Smooth muscle cell (in vitro differentiated cells): ENCODE results near the gene OR52E1. TPM values are rescaled to one million over a fixed set of nuclear protein-coding genes. Genes with fewer than 3 reads are reported as not detected.

Experiments
- DNase-seq: peaks from one replicate; lab custom pipeline; 2025; ENCODE audit not compliant: unreplicated experiment; lab: John Stamatoyannopoulos, UW
- H2AFZ ChIP-seq: fragments of 200-600 bp; sonication (generic); 2 replicates; pipeline ENCODE4 v1.6.0; 2016; ENCODE audit warnings: antibody characterized with exemption, low read depth, mild to moderate bottlenecking
- H3F3A ChIP-seq: fragments of 200-600 bp; sonication (generic); 2 replicates; pipeline ENCODE4 v1.6.0; 2017; ENCODE audit warnings: antibody characterized with exemption, low read depth
- H3K27ac ChIP-seq: fragments of 200-600 bp; sonication (generic); 2 replicates; pipeline ENCODE4 v1.5.1; 2016; ENCODE audit warnings: low read depth, mild to moderate bottlenecking
- H3K27me3 ChIP-seq: fragments of 200-600 bp; sonication (generic); 2 replicates; pipeline ENCODE4 v1.6.1; 2016; ENCODE audit warnings: low read depth, mild to moderate bottlenecking
- H3K36me3 ChIP-seq: fragments of 200-600 bp; sonication (generic); 2 replicates; pipeline ENCODE4 v1.5.1; 2016; ENCODE audit warnings: low read depth
- H3K4me1 ChIP-seq: fragments of 200-600 bp; sonication (generic); 2 replicates; pipeline ENCODE4 v1.5.1; 2016; ENCODE audit warnings: low read depth
- H3K4me2 ChIP-seq: fragments of 200-600 bp; sonication (generic); 2 replicates; pipeline ENCODE4 v1.6.0; 2016; ENCODE audit warnings: mild to moderate bottlenecking
- H3K4me3 ChIP-seq: fragments of 200-600 bp; sonication (generic); 2 replicates; pipeline ENCODE4 v1.5.1; 2016; ENCODE audit warnings: mild to moderate bottlenecking
- H3K79me2 ChIP-seq: fragments of 200-600 bp; sonication (generic); 2 replicates; pipeline ENCODE4 v1.6.0; 2016; ENCODE audit warnings: low read depth, mild to moderate bottlenecking
- H3K9ac ChIP-seq: fragments of 200-600 bp; sonication (generic); 2 replicates; pipeline ENCODE4 v1.6.0; 2016; ENCODE audit warnings: low read depth
- H3K9me3 ChIP-seq: fragments of 200-600 bp; sonication (generic); replicated peaks from 2 replicates; pipeline ENCODE4 v1.5.1; 2016; ENCODE audit warnings: low read depth
- H4K20me1 ChIP-seq: fragments of 200-600 bp; sonication (generic); 2 replicates; pipeline ENCODE4 v1.6.0; 2016; ENCODE audit warnings: low read depth
- WGBS: methylation state at CpG from one replicate; pipeline ENCODE4 v1.1.7; 2016; ENCODE audit warnings: low lambda C conversion rate; 5-methylcytosine and 5-hydroxymethylcytosine counted together
- polyA plus RNA-seq: library from polyadenylated mRNA; unstranded; fragments of >200 nt; fragmentation: Nextera tagmentation; extraction: Ambion mirVana; gene quantifications from 2 replicates; pipeline ENCODE4 v1.2.1, GENCODE V29; 2016
- total RNA-seq: library from RNA; depleted of rRNA; stranded (reverse); fragments of >200 nt; gene quantifications from 2 replicates; pipeline ENCODE4 v1.2.3, GENCODE V29; 2014
- TF ChIP-seq, protein P1 (sequence below): fragments of 200-600 bp; sonication (generic); IDR thresholded peaks from 2 replicates; pipeline ENCODE4 v1.5.1; 2017; ENCODE audit warnings: borderline replicate concordance, mild to moderate bottlenecking, antibody characterized with exemption; ENCODE audit not compliant: insufficient read depth, poor library complexity, severe bottlenecking

Gene OR52E1
- total and polyA plus RNA-seq, 2 experiments from 2014 or later, result not detected

DNA sequence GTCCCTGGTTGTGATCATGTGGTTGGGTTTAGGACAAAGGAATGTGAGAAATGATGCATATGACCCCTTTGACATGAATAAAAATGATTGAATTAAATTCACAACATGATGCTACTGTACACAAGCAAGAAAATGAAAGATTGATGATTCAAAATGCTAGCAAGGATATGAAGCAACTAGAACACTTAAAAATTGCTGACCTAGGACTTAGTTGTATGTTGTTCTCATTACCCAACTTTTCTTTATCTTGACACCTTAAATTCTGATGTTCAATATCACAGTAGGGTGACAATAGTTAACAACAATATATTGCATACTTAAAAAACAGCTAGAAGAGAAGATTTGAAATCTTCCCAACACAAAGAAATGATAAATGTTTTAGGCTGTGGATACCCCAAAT is 48.2 kb downstream of the OR52E1 start:
- Histone ChIP-seq H3K27ac (no peak overlapping the region), H3K27me3 (no peaks in the 10 kb centered on the region), H3K4me2 (no peak overlapping the region), H3F3A (no peaks in the 10 kb centered on the region), H3K4me1 (no peaks in the 10 kb centered on the region), H2AFZ (no peak overlapping the region), H3K9me3 (no peaks in the 10 kb centered on the region), H3K4me3 (no peak overlapping the region), H4K20me1 (no peaks in the 10 kb centered on the region), H3K79me2 (no peaks in the 10 kb centered on the region), H3K36me3 (no peaks in the 10 kb centered on the region), H3K9ac (no peak overlapping the region)
- TF ChIP-seq, protein P1, sequence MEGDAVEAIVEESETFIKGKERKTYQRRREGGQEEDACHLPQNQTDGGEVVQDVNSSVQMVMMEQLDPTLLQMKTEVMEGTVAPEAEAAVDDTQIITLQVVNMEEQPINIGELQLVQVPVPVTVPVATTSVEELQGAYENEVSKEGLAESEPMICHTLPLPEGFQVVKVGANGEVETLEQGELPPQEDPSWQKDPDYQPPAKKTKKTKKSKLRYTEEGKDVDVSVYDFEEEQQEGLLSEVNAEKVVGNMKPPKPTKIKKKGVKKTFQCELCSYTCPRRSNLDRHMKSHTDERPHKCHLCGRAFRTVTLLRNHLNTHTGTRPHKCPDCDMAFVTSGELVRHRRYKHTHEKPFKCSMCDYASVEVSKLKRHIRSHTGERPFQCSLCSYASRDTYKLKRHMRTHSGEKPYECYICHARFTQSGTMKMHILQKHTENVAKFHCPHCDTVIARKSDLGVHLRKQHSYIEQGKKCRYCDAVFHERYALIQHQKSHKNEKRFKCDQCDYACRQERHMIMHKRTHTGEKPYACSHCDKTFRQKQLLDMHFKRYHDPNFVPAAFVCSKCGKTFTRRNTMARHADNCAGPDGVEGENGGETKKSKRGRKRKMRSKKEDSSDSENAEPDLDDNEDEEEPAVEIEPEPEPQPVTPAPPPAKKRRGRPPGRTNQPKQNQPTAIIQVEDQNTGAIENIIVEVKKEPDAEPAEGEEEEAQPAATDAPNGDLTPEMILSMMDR, result no peak
- no peak for DNase-seq

DNA sequence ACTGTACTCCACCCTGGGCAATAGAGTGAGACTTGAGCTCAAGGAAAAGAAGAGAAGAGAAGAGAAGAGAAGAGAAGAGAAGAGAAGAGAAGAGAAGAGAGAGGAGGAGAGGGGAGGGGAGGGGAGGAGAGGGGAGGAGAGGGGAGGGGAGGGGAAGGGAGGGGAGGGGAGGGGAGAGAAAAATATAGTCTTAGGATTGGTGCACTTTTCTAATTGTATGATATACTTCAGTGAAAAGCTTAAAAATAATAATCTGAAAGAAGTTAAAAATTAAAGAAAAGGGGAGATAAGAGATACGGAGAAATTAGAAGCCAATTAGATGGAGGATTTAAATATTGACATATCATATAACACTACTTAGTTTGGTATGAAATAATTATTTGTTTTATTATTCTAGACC is 49.5 kb downstream of the OR52E1 start:
- H3K27ac ChIP-seq, result no peak overlapping the region
- no peaks in the 10 kb centered on the region for H3F3A ChIP-seq
- no peaks in the 10 kb centered on the region for H3K27me3 ChIP-seq
- H4K20me1 ChIP-seq, result no peaks in the 10 kb centered on the region
- no peak for DNase-seq
- no peaks in the 10 kb centered on the region for H3K79me2 ChIP-seq
- H3K9ac ChIP-seq, result no peak overlapping the region
- TF ChIP-seq, protein P1, result no peak
- H3K4me1 ChIP-seq, result no peaks in the 10 kb centered on the region
- H3K36me3 ChIP-seq, result no peaks in the 10 kb centered on the region
- 95% methylated on average over 1 of the region's 1 CpG for WGBS
- no peak overlapping the region for H2AFZ ChIP-seq
- no peak overlapping the region for H3K4me2 ChIP-seq
- no peaks in the 10 kb centered on the region for H3K9me3 ChIP-seq
- H3K4me3 ChIP-seq, result no peak overlapping the region

Other genes starting within 250 kb of the OR52E1 start
- gene OR51F2, start 248.3 kb upstream of the OR52E1 start, total RNA-seq, result not detected in 2 replicates
- gene OR51F2, start 248.3 kb upstream of the OR52E1 start, polyA plus RNA-seq, result not detected in 2 replicates
- not detected in 2 replicates for gene OR51S1, start 220.4 kb upstream of the OR52E1 start, total RNA-seq
- not detected in 2 replicates for gene OR51S1, start 220.4 kb upstream of the OR52E1 start, polyA plus RNA-seq
- gene OR51T1, start 187.7 kb upstream of the OR52E1 start, total RNA-seq, result not detected in 2 replicates
- gene OR51T1, start 187.7 kb upstream of the OR52E1 start, polyA plus RNA-seq, result not detected in 2 replicates
- not detected in 2 replicates for gene OR51A7, start 165.8 kb upstream of the OR52E1 start, total RNA-seq
- not detected in 2 replicates for gene OR51A7, start 165.8 kb upstream of the OR52E1 start, polyA plus RNA-seq
- gene OR51G2, start 150.2 kb upstream of the OR52E1 start, total RNA-seq, result not detected in 2 replicates
- not detected in 2 replicates for gene OR51G2, start 150.2 kb upstream of the OR52E1 start, polyA plus RNA-seq
- not detected in 2 replicates for gene OR51G1, start 145.2 kb upstream of the OR52E1 start, total RNA-seq
- not detected in 2 replicates for gene OR51G1, start 145.2 kb upstream of the OR52E1 start, polyA plus RNA-seq
- not detected in 2 replicates for gene OR51A4, start 122.0 kb upstream of the OR52E1 start, total RNA-seq
- gene OR51A4, start 122.0 kb upstream of the OR52E1 start, polyA plus RNA-seq, result not detected in 2 replicates
- not detected in 2 replicates for gene OR51A2, start 113.9 kb upstream of the OR52E1 start, total RNA-seq
- not detected in 2 replicates for gene OR51A2, start 113.9 kb upstream of the OR52E1 start, polyA plus RNA-seq
- not detected in 2 replicates for gene OR51L1, start 74.7 kb upstream of the OR52E1 start, total RNA-seq
- not detected in 2 replicates for gene OR51L1, start 74.7 kb upstream of the OR52E1 start, polyA plus RNA-seq
- gene OR52J3, start 23.0 kb upstream of the OR52E1 start, total RNA-seq, result not detected in 2 replicates
- gene OR52J3, start 23.0 kb upstream of the OR52E1 start, polyA plus RNA-seq, result not detected in 2 replicates
- not detected in 2 replicates for gene OR52E2, start 9.9 kb upstream of the OR52E1 start, total RNA-seq
- gene OR52E2, start 9.9 kb upstream of the OR52E1 start, polyA plus RNA-seq, result not detected in 2 replicates
- not detected in 2 replicates for gene OR52A5, start 68.8 kb downstream of the OR52E1 start, total RNA-seq
- gene OR52A5, start 68.8 kb downstream of the OR52E1 start, polyA plus RNA-seq, result not detected in 2 replicates
- not detected in 2 replicates for gene OR52A1, start 85.2 kb downstream of the OR52E1 start, total RNA-seq
- not detected in 2 replicates for gene OR52A1, start 85.2 kb downstream of the OR52E1 start, polyA plus RNA-seq
- not detected in 2 replicates for gene OR51V1, start 131.1 kb downstream of the OR52E1 start, total RNA-seq
- gene OR51V1, start 131.1 kb downstream of the OR52E1 start, polyA plus RNA-seq, result not detected in 2 replicates
- gene HBB, start 157.5 kb downstream of the OR52E1 start, total RNA-seq, result not detected in 2 replicates
- gene HBB, start 157.5 kb downstream of the OR52E1 start, polyA plus RNA-seq, result not detected in 2 replicates
- gene HBD, start 164.9 kb downstream of the OR52E1 start, total RNA-seq, result not detected in 2 replicates
- not detected in 2 replicates for gene HBD, start 164.9 kb downstream of the OR52E1 start, polyA plus RNA-seq
- not detected in 2 replicates for gene HBG1, start 180.3 kb downstream of the OR52E1 start, total RNA-seq
- gene HBG1, start 180.3 kb downstream of the OR52E1 start, polyA plus RNA-seq, result not detected in 2 replicates
- gene HBG2, start 185.2 kb downstream of the OR52E1 start, total RNA-seq, result 0.49 TPM in 1 of 2 replicates, not detected in the other
- not detected in 2 replicates for gene HBG2, start 185.2 kb downstream of the OR52E1 start, polyA plus RNA-seq
- gene HBE1, start 200.4 kb downstream of the OR52E1 start, total RNA-seq, result not detected in 2 replicates
- 0.73 TPM in 1 of 2 replicates, not detected in the other for gene HBE1, start 200.4 kb downstream of the OR52E1 start, polyA plus RNA-seq
- gene OR51B4, start 232.4 kb downstream of the OR52E1 start, total RNA-seq, result not detected in 2 replicates
- gene OR51B4, start 232.4 kb downstream of the OR52E1 start, polyA plus RNA-seq, result not detected in 2 replicates